HG03025 (cell line): ENCODE data around the gene LAPTM5.

Source experiments
- ATAC-seq: cut with Tn5 transposase; IDR thresholded peaks from one replicate; pipeline ENCODE4 v1.9.1; 2021; ENCODE audit warnings: mild to moderate bottlenecking, moderate library complexity; ENCODE audit not compliant: unreplicated experiment, low FRiP score

Gene LAPTM5

GRCh38 chr1:30746212-30747032 lies 11.2 kb downstream of the LAPTM5 start:
- no peak for ATAC-seq

- ATAC-seq: no peak
These were observed 11.8 kb downstream of the LAPTM5 start for GRCh38 chr1:30745834-30746208.

GRCh38 chr1:30745156-30745833 lies 12.3 kb downstream of the LAPTM5 start:
- no peak for ATAC-seq

- peak; percentile 42 for ATAC-seq
These were observed 13.4 kb downstream of the LAPTM5 start for GRCh38 chr1:30744060-30744756.

GRCh38 chr1:30743584-30744059 lies 14.0 kb downstream of the LAPTM5 start:
- no peak for ATAC-seq

GRCh38 chr1:30742963-30743559 lies 14.5 kb downstream of the LAPTM5 start:
- no peak for ATAC-seq

- ATAC-seq: no peak
These were observed 15.1 kb downstream of the LAPTM5 start for GRCh38 chr1:30742300-30742962.

- ATAC-seq: no peak
These were observed 16.2 kb downstream of the LAPTM5 start for GRCh38 chr1:30741239-30741894.

- no peak for ATAC-seq
These were observed 17.0 kb downstream of the LAPTM5 start for GRCh38 chr1:30740251-30741238.

GRCh38 chr1:30739601-30740000 lies 18.0 kb downstream of the LAPTM5 start:
- no peak for ATAC-seq

- ATAC-seq: no peak
These were observed 18.6 kb downstream of the LAPTM5 start for GRCh38 chr1:30738715-30739559.

GRCh38 chr1:30738040-30738714 lies 19.4 kb downstream of the LAPTM5 start:
- no peak for ATAC-seq

GRCh38 chr1:30737357-30738039 lies 20.1 kb downstream of the LAPTM5 start:
- no peak for ATAC-seq

GRCh38 chr1:30735668-30736498 lies 21.7 kb downstream of the LAPTM5 start:
- ATAC-seq: no peak

GRCh38 chr1:30735124-30735523 lies 22.4 kb downstream of the LAPTM5 start:
- ATAC-seq: no peak

GRCh38 chr1:30734580-30734979 lies 23.0 kb downstream of the LAPTM5 start:
- ATAC-seq: no peak
